Measurements from ENCODE around the gene HIPK2. TPM values are rescaled to one million over a fixed set of nuclear protein-coding genes. Genes with fewer than 3 reads are reported as not detected.

Gene HIPK2
- 10.4 and 12.2 TPM in 2 replicates for total RNA-seq (2014; rRNA removed; shearing (Covaris generic))

DNA sequence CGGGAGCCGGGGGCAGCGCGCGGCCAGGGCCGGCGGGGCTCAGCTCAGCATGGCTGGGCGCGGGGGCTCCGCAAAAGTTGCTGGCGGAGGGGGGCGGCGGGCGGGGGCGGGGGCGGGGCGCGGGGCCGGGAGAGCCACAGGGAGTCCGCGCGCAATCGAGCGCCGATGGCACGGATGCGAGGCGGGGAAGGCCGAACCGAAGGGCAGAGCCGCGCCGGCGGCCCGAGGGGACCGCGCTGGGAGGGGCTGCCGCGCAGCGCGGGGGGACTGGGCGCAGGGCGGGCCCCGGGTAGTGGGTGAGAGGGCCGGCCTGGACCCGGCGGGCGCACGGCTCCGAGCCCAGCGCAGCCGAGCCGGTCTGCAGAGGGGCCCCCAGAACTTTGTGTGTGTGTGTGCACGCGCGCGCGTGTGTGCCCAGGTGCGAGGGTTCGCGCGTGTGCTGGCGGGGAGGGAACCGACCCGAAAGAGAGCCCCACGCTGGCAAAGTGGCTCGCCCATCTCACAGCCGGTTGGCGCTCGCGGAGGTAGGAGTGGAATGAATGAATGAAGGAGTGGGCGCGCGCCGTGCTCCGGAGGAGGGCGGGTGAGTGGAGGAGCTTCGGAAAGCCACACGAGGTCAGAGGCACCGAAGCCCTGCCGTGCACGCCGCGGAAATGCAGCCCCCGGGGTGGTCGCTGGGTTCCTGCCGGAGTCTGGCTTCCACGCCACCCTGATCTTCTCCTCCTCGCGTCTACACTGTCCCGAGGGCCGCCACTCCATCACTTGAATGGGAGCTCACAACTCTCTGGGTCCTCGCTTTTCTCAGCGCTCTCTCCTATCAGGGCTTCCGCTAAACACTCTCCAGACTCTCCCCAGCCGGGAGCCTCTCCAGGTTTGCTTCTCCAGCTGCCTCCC, at the start of gene HIPK2:
TSS of gene HIPK2 (minus strand) at position 51 of the 894 bp plus-strand sequence. CDS start 375 bp downstream, outside the sequence.
- DNase-seq (ENCODE audit: low read depth) = peak; percentile 85

DNA sequence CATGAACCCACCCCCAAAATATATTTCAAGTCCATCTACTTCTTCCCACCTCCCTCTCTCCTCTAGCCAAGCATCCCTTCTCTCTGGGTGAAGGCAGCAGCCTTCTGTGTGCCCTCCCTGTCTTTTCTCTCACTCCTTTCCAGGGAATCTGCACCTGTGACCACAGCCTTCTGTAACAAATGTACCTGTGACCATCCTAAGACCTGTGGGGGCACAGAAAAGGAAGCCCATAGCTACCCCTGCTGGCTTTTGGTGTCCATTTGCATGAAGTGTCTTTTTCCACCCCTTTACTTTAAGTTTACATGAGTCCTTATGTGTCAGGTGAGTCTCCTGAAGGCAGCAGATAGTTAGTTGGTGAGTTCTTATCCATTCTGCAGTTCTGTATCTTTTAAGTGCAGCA, 49.2 kb upstream of the HIPK2 start:
- no peak for DNase-seq (ENCODE audit: low read depth)

DNA sequence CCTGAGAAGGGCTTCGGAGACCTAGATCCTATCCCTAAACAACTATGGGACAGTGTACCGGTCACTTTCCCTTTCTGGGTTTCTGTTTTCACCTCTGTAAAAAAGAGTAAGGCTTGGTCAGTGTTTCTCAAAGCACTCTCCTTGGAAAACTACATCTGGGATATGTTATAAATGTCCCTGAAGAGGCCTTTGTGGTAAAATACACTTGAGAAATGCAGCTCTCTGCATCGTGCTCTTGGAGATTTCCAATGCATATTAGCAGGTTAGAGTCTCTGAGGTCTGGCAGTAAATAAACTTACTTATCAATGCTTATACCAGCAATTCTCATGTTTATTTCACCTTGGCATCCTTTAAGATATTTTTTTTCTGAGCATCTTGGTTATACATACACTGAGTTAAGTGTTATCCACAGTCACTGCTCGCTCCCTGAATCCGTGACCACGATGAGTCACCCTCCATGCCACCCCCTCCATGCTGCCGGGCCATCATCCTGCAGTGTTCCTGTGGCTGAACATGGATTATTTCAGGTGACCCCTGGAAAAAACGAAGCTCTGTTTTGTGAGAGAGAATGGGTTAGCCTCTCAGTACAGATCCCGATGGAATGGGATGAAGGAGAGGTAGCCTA, 48.0 kb upstream of the HIPK2 start:
- DNase-seq (ENCODE audit: low read depth) = peak; percentile 71

DNA sequence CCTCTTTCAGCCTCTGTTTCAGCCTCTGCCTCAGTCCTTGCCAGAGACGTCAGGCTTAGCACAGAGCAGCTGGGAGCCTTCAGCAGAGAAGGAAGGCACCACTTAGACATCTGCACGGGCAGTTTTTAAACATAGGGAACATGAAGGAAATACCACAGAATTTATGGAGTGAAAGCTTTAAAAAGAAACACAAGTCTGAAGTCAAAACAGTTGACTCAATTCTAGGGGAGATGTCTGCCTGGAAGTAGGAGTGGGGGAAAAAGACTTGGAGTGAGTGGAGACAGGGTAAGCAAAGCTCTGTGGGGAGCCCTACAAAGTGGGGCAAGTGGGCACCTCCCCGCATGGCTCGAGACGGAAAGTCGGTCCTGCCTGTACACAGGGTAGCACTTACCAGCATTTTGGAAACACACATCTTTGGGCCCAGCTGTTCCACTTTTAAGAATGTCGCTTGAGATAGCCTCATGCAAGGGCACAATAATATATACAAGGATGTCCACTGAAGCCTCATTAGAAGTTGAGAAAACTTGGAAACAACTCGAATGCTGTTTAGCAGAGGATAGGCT, 46.2 kb upstream of the HIPK2 start:
- no peak for DNase-seq (ENCODE audit: low read depth)

DNA sequence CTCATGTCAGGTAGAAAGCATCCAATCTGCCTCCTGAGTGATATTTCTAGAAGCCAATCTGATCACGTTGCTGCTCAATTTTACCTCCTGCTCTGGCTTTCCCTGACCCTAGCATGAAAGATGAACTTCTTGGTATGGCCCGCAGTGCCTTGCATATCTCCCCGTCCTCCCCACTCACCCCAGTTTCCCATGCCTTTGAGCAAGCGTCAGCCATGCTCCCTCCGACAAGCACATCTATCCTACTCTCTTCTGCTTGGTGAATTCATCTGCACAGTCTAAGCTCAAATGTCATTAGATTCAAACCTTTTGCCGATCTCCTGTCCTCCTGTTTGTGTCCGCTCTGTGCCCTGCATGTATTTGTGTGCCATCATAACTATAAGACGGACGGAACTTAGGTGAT, 45.1 kb upstream of the HIPK2 start:
- DNase-seq (ENCODE audit: low read depth) = no peak

DNA sequence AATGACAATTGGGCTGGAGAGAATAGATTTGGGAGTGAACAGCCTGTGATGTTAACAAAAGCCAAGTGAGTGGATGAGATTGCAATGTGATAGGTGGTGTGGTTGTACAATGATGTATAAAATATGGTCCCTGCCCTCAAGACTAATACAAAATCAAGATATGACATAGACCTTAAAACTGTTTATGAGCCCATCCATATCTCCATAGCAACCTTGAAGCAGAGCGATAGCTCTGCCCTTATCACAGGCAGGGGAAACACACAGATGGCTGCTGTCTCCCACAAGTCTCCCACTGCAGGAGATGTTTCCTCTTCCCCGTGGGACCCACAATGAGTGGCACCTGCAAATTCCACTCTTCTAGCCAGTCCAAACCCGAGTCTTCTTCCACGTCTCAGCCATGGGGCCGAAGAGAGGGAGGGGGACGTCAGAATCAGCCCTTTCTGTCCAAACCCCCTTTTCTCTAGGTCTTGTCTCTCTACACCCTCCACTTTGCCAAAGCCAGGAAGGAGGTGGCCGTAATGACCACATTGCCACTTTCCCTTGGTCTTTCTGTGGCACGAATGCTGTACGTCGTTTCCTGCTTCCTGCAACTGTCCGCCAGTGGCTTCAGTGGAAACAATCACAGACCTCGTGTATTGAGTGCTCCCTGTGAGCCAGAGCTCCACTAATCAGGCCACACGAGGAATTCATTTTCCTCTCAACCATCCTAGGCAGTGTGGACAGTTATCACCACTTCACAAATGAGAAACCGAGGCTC, 43.7 kb upstream of the HIPK2 start:
- DNase-seq (ENCODE audit: low read depth) = no peak

DNA sequence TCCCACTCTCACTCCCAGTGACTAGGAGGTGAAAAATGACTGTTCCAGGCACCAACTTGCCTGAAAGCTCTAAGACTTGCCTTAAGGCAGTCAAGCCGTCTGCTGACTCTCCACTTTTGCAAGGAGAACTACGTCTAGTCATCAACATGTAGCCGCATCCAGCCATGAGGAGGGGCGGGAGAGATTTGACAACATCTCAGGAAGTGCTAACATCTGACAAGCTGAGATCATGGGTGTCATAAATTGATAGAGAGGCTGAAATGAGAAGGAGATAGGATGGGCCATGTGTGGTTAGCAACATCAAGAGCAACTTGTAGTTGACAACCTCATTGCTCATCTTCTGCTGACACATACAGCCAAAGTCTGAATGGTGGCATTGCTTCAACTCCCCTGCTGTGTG, 42.3 kb upstream of the HIPK2 start:
- DNase-seq (ENCODE audit: low read depth) = no peak

DNA sequence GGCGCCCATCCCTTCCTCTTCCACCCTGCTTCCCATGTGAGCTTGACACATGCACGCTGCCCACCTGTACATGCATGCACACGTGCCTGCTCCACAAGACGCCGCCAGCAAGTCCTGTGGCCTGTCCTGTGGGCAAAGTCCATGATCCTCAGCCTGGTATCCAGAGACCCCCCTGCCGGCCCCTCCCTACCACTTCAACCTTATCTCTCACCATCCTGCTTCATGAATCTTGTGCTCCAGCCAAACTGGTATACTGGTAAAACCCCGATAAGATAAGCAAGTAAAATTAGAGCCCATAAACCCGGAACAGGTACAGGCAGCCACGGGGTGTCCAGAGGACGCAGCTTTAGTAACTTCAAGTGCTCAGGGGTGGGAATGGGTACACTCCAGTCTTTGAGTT, 39.5 kb upstream of the HIPK2 start:
- no peak for DNase-seq (ENCODE audit: low read depth)

DNA sequence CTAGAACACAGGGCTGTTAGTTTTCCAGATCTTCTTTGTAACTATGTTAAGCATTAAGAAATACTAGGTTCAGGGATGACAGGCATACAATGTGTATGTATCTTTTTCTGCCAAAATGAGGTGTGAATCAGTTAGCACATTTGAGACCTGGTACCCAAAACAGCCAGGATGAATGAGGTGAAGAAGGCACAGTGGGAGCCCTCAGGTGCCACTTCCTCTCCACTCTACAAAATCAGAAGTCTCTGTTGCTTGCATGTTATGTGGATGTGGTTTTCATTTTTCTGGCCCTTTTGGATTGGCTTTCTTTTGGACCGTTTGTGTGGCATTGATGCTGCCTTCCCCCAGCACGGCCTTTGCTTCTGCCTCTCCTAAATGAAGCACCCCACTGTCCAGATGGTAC, 35.9 kb upstream of the HIPK2 start:
- no peak for DNase-seq (ENCODE audit: low read depth)

DNA sequence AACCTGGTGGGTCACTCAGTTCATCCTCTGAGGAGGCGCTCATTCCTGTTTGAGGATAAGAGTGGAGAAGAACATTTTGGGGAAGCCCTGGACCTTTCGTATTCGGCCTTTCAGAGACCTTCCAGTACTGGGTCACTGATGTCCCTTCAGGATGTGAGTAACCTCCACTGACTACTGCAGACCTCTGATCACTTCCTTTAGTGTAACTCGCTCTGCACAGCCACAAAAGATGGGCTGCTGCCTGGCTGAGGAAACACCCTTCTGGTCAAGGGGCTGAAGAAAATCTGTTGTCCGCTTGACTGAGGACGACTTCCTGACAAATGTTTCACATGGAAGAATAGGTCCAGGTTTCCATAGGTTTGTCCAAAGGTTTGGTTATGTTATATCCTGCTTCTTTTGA, 35.4 kb upstream of the HIPK2 start:
- no peak for DNase-seq (ENCODE audit: low read depth)

DNA sequence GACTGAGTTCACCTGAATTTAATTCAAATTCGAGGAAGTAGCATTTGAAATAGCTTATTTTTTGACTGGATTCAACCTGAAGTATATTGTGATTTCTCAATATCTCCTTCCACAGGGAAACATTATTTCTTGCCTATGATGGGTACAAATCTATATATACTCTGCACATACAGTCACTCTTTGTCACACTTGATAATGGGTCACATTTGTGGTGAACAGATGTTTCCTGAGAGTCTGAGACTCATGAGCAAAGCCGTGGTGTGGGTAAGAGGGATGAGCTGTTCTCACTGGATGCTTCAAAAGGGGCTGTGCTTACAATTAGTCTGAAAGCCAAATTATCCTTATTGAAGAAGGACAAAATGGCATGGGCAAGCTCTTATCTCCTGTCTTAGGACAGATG, 33.3 kb upstream of the HIPK2 start:
- peak; percentile 11 for DNase-seq (ENCODE audit: low read depth)

DNA sequence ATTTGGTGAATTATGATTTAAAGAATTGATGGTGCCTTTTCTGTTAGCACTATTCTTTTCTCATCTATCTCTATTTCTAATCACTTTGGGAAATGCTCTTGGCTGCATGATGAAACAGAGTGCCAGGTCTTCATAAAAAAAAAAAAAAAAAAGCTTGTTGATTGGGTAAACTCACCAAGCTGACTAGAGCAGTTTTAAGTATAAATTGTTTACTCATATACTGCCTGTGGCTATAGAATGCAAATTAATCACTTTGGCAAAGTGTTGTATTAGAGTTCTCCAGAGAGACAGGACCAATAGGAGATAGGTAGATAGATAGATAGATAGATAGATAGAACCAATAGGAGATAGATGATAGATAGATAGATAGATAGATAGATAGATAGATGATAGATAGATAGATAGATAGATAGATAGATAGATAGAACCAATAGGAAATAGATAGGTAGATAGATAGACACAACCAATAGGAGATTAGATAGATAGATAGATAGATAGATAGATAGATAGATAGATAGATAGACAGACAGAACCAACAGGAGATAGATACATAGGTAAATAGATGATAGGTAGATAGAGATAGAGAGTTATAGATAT, 31.1 kb upstream of the HIPK2 start:
- no peak for DNase-seq (ENCODE audit: low read depth)

DNA sequence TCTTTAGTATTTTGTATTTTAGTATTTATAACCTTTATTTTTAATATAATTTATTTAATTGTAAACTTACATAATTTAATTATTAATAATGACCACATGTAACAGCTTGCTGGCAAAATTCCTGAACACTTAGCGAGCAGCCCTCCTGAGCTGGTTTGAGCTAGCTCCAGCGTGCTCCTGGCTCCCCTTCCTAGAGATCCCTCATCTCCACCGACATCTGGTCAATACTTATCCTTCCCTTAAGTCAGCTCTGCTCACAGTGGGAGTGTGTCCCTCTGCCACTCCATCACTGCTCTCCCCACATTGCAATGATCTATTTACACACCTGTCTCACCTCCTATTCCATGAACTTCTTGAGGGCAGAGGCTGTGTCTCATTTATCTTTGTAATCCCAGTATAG, 30.6 kb upstream of the HIPK2 start:
- no peak for DNase-seq (ENCODE audit: low read depth)

DNA sequence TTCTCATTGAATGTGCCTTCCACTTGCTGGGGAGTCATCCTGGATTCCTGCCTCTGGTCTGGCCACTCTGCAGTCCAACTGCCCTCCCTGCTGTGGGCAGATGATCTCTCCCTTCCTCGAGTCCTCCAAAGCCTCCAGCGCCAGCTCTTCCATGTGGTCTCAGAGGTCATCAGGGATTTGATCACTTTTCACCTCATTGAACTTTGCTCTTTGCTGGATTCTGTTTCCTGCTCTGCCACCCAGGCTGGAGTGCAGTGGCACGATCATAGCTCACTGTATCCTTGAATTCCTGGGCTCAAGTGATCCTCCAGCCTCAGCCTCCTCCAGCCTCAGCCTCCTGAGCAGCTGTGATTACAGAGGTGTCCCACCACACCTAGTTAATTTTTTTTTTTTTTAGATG, 29.2 kb upstream of the HIPK2 start:
- no peak for DNase-seq (ENCODE audit: low read depth)

DNA sequence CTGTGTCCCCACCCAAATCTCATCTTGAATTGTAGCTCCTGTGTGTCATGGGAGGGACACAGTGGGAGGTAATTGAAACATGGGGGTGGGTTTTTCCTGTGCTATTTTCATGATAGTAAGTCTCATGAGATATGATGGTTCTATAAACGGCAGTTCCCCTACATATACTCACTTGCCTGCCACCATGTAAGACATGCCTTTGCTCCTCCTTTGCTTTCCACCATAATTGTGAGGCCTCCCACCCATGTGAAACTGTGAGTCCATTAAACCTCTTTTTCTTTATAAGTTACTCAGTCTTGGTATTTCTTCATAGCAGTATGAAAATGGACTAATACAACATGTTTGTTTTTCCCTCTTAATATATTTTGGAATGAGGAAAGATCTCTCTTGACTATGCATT, 26.8 kb upstream of the HIPK2 start:
- DNase-seq (ENCODE audit: low read depth) = no peak

DNA sequence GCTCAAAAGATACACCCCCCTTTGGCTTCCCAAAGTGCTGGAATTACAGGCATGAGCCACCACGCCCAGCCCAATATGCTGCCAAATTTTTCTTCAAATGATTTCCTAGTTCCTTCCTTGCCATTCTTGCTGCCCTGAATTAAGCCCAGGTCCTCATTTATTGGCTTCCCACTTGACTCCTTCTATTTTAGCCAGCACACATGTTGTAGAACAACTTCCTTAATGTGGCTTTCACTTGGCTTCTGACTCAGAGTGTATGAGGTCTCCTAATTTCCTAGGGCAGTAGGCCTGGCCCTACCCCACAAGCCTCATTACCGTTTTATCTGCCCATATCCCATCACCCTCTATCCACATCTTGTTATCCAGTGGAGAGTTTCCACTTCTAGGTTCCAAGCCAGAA, 21.8 kb upstream of the HIPK2 start:
- no peak for DNase-seq (ENCODE audit: low read depth)

DNA sequence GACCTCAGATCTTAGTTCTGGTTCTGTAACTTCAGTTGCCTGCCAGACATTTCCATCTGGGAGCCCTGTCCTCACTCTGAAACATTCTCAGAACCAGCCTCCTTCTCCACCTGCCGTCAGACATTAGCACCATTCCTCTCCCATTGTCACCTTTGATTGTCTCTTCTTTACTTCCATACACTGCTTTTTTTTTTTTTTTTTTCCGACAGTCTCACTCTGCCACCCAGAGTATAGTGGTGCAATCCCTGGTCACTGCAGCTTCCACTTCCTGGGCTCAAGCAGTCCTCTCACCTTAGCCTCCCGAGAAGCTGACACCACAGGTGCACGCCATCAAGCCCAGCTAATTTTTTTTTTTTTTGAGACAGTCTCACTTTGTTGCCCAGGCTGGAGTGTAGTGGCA, 21.1 kb upstream of the HIPK2 start:
- DNase-seq (ENCODE audit: low read depth) = no peak

DNA sequence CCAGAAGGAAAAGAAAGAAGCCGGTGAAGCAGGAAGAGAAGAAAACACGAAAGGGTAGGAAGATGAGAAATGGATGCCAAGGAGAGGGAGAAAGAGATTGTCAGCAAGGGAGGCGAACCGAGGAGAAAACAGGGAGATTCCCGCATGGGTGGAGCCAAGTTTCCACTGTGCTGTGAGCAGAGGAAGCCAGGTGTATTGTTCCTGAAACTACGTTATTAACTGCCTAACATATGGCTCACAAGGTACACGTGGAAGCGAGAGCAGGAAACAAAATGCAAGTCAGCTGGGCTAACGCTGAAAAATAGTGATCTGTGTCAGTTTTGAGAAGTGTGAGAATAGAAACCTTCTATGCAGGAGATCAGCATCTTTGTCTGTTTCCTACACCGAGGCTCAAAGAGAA, 20.4 kb upstream of the HIPK2 start:
- no peak for DNase-seq (ENCODE audit: low read depth)

DNA sequence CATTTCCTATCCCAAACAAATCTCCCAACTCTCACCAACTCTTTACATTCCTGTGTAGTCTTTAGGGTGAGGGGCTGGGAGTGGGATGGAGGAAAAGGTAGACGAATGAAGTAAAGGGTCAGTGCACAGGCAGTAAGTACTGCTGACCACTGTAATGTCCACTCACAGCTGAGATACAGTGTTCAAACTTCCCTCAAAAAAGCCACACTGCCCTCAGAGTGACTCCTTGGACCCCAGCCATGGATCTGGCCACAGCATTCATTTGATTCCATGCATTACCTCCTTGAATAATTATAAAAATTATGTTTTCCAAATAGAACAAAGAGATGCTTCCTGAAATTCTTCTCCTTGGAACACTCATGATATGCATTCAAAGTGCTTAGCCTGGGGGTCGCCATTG, 19.8 kb upstream of the HIPK2 start:
- DNase-seq (ENCODE audit: low read depth) = no peak

DNA sequence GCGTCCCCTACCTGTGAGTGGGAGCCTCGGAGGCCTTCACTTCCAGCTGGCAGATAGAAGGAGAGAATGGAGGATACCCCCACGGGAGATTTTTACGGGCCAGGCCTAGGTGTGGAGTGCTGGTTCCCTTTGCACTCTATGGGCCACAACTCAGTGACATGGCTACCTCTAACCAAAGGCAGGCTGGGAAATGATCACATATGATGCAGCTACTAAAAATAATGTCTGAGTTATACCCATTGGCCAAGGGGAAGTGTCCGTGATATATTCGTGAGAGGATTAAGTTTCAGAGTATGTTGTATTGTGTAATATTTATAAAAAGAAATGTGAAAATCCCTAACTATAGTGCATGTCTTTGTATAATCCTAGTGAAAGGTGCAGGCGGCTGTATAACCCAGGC, 13.5 kb upstream of the HIPK2 start:
- no peak for DNase-seq (ENCODE audit: low read depth)

DNA sequence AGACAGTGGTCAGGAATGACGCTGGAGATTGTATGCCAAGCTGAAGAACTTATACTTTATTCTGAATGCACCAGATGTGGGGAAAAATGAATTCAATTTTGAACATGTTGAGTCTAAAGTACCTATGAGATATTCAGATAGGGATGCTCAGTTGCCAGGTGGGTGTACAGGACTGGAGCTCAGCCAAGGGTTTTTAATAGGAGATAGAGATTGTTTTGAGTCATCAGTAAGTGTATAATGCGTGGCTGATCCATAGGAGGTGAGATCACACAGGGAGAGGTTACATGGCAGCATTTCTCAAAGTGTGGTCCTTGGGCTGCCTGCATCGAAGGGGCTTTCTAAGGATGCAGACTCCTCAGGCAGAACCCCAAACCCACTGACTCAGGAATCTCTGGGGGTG, 6.8 kb upstream of the HIPK2 start:
- DNase-seq (ENCODE audit: low read depth) = no peak

Measured in Daoy (cell line).